Adrenal gland (tissue), 5 donors: ENCODE measurements around the gene ENOX1.

Experiments used
- CTCF ChIP-seq, 6 experiments: fragments of 450-650 bp in 4 of 6; fragments of 200-600 bp in 2 of 6; sonication (generic) in 1 of 6; IDR thresholded peaks; 1 replicate in 5 of 6; 2 replicates in 1 of 6; pipeline versions ENCODE4 v1.5.1 to v1.8.0; 2016 to 2021; ENCODE audit warnings: antibody characterized with exemption in 6 of 6, mild to moderate bottlenecking in 2 of 6, moderate library complexity in 1 of 6
- POLR2A ChIP-seq, 2 donors: fragments of 450-650 bp; IDR thresholded peaks; one replicate each; pipeline ENCODE4 v1.6.1; 2017; ENCODE audit warnings: antibody characterized with exemption in 2 of 2, mild to moderate bottlenecking in 2 of 2, moderate library complexity in 1 of 2
- donor health status: DM: no; HTN: no; CAD: no.

GRCh38 chr13:43816401-43816889 lies 29.7 kb upstream of the ENOX1 start:
- TF ChIP-seq CTCF (IDR thresholded peaks at IDR 0.05): no peak
- TF ChIP-seq POLR2A (IDR thresholded peaks at IDR 0.05): no peak
